ENCODE results near the gene USP11. TPM values are rescaled to one million over a fixed set of nuclear protein-coding genes. Genes with fewer than 3 reads are reported as not detected.

Gene USP11
- total and polyA plus RNA-seq, 2 donors (not counting 1 experiment from before 2014, with no cell fraction given), result 63.4 to 136 TPM

DNA sequence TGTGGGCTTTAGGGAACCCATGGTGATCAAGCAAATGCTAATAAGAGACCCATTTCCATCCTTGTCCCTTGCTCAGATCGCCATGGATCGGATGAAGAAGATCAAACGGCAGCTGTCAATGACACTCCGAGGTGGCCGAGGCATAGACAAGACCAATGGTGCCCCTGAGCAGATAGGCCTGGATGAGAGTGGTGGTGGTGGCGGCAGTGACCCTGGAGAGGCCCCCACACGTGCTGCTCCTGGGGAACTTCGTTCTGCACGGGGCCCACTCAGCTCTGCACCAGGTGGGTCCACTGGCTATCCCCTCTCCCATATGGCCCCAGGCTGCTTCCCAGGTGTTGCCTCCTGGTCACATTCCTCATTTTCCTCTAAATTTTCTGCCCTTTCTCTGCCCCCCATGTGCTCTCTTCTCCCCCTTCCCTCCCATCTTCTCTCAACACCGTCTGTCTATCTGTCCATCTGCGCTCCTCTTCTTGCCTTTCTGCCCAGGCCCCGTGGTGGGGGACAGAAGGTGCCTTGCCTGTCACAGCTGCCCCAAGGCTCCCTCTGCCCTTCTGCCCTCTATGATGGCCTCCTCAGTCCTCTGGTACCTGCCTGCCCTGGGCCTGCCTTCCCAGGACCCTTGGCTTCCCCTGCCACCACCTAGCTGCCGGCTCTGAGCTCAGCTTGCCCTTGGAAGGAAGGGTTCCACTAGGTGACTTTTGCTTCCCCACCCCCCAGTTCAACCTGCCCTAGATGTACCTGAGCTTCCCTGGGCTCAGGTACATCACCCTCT, 9.1 kb upstream of the USP11 start:
- DNase-seq (no peak), ATAC-seq (ENCODE audit: low read depth) (no peak)
- Histone ChIP-seq H3K9me3 (ENCODE audit: control extremely low read depth in 1 of 3, control insufficient read depth in 2 of 3, insufficient read depth in 1 of 3, low read length in 2 of 3) (no peaks in the 10 kb centered on the region), H3K79me2 (ENCODE audit: control insufficient read depth, insufficient read depth, low read length) (peaks cover 28% of the 10 kb centered on the region), H3K9ac (ENCODE audit: low read length) (no peak overlapping the region), H3K27me3 (replicated peaks in 1 of 4; ENCODE audit: control extremely low read depth in 1 of 4, control insufficient read depth in 3 of 4, insufficient read depth in 4 of 4, low read length in 3 of 4) (no peaks in the 10 kb centered on the region), H3K4me2 (replicated peaks; ENCODE audit: low read depth, low read length, poor library complexity, severe bottlenecking) (no peak overlapping the region), H4K20me1 (ENCODE audit: control insufficient read depth, insufficient read depth, low read length, poor library complexity, severe bottlenecking) (peaks cover 37% of the 10 kb centered on the region), H3K36me3 (replicated peaks in 1 of 2; ENCODE audit: control extremely low read depth in 1 of 2, control insufficient read depth in 1 of 2, extremely low read depth in 1 of 2, insufficient read depth in 2 of 2, low read length in 1 of 2) (peaks cover 0 to 42% of the 10 kb centered on the region in 2 experiments), H3K27ac (ENCODE audit: low read length in 2 of 2) (no peak overlapping the region), H3K4me1 (ENCODE audit: control insufficient read depth in 2 of 2, insufficient read depth in 2 of 2, low read length in 2 of 2) (peaks cover 19 to 20% of the 10 kb centered on the region in 2 donors), H3K4me3 (ENCODE audit: control extremely low read depth in 1 of 5, extremely low read depth in 1 of 5, insufficient read depth in 1 of 5, low read depth in 2 of 5, low read length in 4 of 5) (no peak overlapping the region), H2AFZ (ENCODE audit: insufficient read depth, low read depth, low read length, poor library complexity, severe bottlenecking) (no peak overlapping the region)
- ChIA-PET POLR2A (no interaction called here), CTCF (no interaction called here)
- TF ChIP-seq, protein P1, sequence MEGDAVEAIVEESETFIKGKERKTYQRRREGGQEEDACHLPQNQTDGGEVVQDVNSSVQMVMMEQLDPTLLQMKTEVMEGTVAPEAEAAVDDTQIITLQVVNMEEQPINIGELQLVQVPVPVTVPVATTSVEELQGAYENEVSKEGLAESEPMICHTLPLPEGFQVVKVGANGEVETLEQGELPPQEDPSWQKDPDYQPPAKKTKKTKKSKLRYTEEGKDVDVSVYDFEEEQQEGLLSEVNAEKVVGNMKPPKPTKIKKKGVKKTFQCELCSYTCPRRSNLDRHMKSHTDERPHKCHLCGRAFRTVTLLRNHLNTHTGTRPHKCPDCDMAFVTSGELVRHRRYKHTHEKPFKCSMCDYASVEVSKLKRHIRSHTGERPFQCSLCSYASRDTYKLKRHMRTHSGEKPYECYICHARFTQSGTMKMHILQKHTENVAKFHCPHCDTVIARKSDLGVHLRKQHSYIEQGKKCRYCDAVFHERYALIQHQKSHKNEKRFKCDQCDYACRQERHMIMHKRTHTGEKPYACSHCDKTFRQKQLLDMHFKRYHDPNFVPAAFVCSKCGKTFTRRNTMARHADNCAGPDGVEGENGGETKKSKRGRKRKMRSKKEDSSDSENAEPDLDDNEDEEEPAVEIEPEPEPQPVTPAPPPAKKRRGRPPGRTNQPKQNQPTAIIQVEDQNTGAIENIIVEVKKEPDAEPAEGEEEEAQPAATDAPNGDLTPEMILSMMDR (IDR thresholded peaks at IDR 0.05), result no peak
- no peak for TF ChIP-seq EZH2 (IDR thresholded peaks at IDR 0.05; ENCODE audit: borderline replicate concordance, insufficient read depth, low read depth, low read length, poor library complexity, severe bottlenecking)
- Mint-ChIP-seq H3K9me3 (ENCODE audit: insufficient read depth) (no peaks in the 10 kb centered on the region), H3K27me3 (no peaks in the 10 kb centered on the region), H3K4me3 (no peak overlapping the region), H3K4me1 (peaks cover 26% of the 10 kb centered on the region), H3K27ac (no peak overlapping the region)
- intact Hi-C loops (cut with micrococcal nuclease), result no loop called here
- 93% methylated on average over 6 of the region's 13 CpGs for WGBS (ENCODE audit: insufficient coverage)

DNA sequence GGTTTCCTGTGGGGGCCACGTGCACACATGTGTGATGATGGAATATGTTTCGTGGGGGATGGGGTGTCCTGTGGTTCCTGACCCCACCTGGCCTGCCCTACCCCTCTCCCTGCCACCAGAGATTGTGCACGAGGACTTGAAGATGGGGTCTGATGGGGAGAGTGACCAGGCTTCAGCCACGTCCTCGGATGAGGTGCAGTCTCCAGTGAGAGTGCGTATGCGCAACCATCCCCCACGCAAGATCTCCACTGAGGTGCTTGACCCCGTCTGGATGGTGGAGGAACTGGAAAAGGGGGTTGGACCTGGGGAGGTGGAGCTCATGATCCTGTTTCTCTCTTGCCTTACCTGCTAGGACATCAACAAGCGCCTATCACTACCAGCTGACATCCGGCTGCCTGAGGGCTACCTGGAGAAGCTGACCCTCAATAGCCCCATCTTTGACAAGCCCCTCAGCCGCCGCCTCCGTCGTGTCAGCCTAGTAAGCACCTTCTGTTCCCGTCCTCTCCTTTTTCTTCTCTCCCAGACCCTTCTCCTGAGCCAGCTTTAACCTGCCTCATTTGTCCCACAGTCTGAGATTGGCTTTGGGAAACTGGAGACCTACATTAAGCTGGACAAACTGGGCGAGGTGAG, 8.4 kb upstream of the USP11 start:
- ATAC-seq (ENCODE audit: low read depth) (no peak), DNase-seq (no peak)
- TF ChIP-seq EZH2 (IDR thresholded peaks at IDR 0.05; ENCODE audit: borderline replicate concordance, insufficient read depth, low read depth, low read length, poor library complexity, severe bottlenecking), result no peak
- TF ChIP-seq, protein P1 (IDR thresholded peaks at IDR 0.05), result no peak
- Histone ChIP-seq H3K36me3 (replicated peaks in 1 of 2; ENCODE audit: control extremely low read depth in 1 of 2, control insufficient read depth in 1 of 2, extremely low read depth in 1 of 2, insufficient read depth in 2 of 2, low read length in 1 of 2) (peaks cover 0 to 42% of the 10 kb centered on the region in 2 experiments), H4K20me1 (ENCODE audit: control insufficient read depth, insufficient read depth, low read length, poor library complexity, severe bottlenecking) (peaks cover 34% of the 10 kb centered on the region), H3K9me3 (ENCODE audit: control extremely low read depth in 1 of 3, control insufficient read depth in 2 of 3, insufficient read depth in 1 of 3, low read length in 2 of 3) (no peaks in the 10 kb centered on the region), H3K79me2 (ENCODE audit: control insufficient read depth, insufficient read depth, low read length) (peaks cover 21% of the 10 kb centered on the region), H2AFZ (ENCODE audit: insufficient read depth, low read depth, low read length, poor library complexity, severe bottlenecking) (no peak overlapping the region), H3K27me3 (replicated peaks in 1 of 4; ENCODE audit: control extremely low read depth in 1 of 4, control insufficient read depth in 3 of 4, insufficient read depth in 4 of 4, low read length in 3 of 4) (no peaks in the 10 kb centered on the region), H3K4me1 (ENCODE audit: control insufficient read depth in 2 of 2, insufficient read depth in 2 of 2, low read length in 2 of 2) (peaks cover 16 to 18% of the 10 kb centered on the region in 2 donors), H3K9ac (ENCODE audit: low read length) (no peak overlapping the region), H3K4me3 (ENCODE audit: control extremely low read depth in 1 of 5, extremely low read depth in 1 of 5, insufficient read depth in 1 of 5, low read depth in 2 of 5, low read length in 4 of 5) (no peak overlapping the region), H3K4me2 (replicated peaks; ENCODE audit: low read depth, low read length, poor library complexity, severe bottlenecking) (no peak overlapping the region), H3K27ac (ENCODE audit: low read length in 2 of 2) (no peak overlapping the region)
- Mint-ChIP-seq H3K27me3 (no peaks in the 10 kb centered on the region), H3K4me1 (peaks cover 23% of the 10 kb centered on the region), H3K9me3 (ENCODE audit: insufficient read depth) (no peaks in the 10 kb centered on the region), H3K4me3 (no peak overlapping the region), H3K27ac (no peak overlapping the region)
- intact Hi-C loops (cut with micrococcal nuclease), result no loop called here
- POLR2A ChIA-PET, result no interaction called here
- 100% methylated on average over 1 of the region's 17 CpGs for WGBS (ENCODE audit: insufficient coverage)
- CTCF ChIA-PET, result no interaction called here

All from B cell (primary cell).